HG03097 (cell line): ENCODE data around the gene SETD1B.
"Not testable (repeated sequence)": the region's sequence is repeated elsewhere in the genome, so short reads cannot be mapped to it uniquely, and the experiment has no call there.

Experiments
- ATAC-seq: cut with Tn5 transposase; IDR thresholded peaks from one replicate; pipeline ENCODE4 v1.9.1; 2021; ENCODE audit not compliant: unreplicated experiment, low FRiP score

The SETD1B gene

DNA sequence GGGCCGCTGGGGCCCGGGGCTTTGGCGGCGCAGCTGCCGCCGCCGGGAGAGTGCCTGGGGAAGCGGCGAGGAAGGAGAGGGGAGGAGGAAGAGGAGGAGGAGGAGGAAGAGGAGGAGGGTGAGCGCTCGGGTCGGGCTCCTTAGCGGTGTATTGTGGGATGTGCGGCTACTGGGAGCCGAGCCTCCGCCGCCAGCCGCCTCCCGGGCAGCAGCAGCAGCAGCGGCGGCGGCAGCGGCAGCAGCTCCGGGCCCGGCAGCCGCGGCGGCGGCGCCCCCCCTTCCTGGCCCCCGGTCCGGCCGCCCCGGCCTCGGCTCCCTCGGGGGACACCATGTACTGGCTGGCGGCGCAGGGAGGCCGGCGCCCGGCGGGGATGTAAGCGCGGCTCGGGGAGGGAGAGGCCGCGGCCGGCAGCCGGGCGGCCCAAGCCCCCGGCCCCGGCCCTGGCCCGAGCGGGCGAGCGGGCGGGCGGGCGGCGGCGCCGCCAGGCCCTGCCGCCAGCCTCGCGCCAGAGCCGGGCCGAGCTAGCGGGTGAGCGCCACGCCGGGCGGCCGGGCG is at the start of gene SETD1B:
Gene SETD1B, plus strand, starts transcription at position 149 of the 556 bp plus-strand sequence. CDS start 729 bp downstream, outside the sequence.
- no peak for ATAC-seq

- no peak for ATAC-seq
Observed at GRCh38 chr12:121754836-121755235, 49.0 kb upstream of the SETD1B start.

DNA sequence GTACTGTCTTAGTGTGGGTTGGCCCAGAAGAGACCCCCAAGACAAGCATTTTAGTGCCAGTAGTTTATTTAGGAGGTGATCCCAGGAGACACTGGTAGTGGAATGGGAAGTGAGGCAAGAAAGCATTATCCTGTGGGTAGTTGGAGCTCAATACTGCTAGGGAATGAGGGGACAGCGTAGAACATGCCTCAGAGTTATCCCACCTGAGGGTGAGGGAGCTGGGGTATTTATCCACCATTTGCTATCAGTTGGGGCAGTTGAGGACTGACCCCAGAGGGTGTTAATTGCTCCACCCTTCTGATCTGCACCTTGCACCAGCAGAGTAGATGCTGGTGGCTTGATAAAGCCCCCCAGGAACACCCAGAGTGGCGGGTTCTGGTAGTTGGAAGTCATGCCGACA is 48.2 kb upstream of the SETD1B start:
- no peak for ATAC-seq

DNA sequence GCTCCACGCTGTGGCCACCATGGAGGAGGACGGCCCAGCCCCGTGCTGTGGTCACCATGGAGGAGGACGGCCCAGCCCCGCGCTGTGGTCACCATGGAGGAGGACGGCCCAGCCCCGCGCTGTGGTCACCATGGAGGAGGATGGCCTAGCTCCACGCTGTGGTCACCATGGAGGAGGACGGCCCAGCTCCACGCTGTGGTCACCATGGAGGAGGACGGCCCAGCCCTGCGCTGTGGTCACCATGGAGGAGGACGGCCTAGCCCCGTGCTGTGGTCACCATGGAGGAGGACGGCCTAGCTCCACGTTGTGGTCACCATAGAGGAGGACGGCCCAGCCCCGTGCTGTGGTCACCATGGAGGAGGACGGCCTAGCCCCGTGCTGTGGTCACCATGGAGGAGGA is 45.3 kb upstream of the SETD1B start:
- not testable (repeated sequence) for ATAC-seq

- ATAC-seq, result no peak
Observed at GRCh38 chr12:121762269-121762668, 41.5 kb upstream of the SETD1B start.

- no peak for ATAC-seq
Observed at GRCh38 chr12:121764808-121765207, 39.0 kb upstream of the SETD1B start.

- no peak for ATAC-seq
Observed at GRCh38 chr12:121765573-121765972, 38.2 kb upstream of the SETD1B start.

GRCh38 chr12:121766290-121767039 is 37.3 kb upstream of the SETD1B start:
- ATAC-seq, result no peak

DNA sequence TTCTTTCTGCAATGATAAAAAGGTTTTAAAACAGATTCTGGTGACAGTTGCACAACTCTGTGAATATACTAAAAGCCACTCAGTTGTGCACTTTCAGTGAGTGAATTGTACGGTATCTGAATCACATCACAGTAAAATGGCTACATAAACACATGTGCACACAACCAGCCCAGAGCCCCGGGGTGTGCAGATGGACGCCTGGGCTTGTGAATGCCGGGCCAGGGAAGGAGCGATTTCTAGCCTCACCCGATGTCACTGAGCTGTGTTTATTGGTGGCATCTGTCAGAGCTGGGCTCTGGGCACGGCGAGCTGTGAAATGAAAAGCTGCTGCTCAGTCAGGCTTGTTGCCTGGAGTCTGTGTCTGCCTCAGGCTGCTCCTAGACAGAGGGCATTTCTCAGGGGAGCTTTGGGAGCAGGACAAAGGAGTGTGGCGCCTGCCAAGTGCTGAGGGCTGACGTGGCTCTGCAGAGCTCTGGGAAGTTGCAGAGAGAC is 36.2 kb upstream of the SETD1B start:
- no peak for ATAC-seq

DNA sequence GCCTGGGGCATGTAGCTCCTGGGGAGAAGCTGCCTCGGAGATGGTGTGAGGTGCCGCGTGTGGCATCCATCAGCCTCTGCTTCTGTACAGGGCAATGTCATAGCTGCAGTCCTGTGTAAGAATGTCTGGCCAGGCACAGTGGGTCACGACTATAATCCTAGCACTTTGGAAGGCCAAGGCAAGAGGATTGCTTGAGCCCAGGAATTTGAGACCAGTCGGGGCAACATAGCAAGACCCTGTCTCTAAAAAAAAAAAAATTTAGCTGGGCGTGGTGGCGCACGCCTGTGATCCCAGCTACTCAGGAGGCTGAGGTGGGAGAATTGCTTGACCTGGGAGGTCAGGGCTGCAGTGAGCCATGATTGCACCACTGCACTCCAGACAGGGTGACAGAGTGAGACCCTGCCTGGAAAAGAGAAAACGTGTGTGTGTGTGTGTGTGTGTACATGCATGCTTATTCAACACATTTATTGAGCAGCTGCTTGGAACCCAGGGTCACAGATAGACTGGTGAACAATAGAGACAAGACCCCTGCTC is 34.4 kb upstream of the SETD1B start:
- no peak for ATAC-seq

DNA sequence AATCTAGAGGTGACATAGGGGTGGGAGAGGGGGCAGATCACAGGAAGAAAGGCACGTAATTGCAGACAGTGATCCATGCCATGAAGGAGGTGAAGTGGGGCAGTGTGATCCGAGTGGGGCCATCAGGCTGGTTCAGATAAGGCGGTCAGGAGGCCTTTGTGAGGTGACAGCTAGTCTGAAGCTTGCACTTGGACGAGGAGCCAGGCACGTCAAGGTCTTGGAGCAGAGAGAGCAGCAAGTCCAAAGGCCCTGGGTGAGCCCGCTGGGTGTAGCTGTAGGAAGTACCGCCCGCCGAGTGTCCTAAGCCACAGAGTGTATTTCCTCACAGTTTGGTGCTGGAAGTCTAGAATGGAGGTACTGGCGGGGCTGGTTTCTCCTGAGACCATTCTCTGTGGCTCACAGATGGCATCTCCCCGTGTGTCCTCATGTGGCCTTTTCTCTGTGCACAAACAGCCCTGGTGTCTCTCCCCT is 33.9 kb upstream of the SETD1B start:
- ATAC-seq, result no peak

- no peak for ATAC-seq
Observed at GRCh38 chr12:121770388-121770787, 33.4 kb upstream of the SETD1B start.

DNA sequence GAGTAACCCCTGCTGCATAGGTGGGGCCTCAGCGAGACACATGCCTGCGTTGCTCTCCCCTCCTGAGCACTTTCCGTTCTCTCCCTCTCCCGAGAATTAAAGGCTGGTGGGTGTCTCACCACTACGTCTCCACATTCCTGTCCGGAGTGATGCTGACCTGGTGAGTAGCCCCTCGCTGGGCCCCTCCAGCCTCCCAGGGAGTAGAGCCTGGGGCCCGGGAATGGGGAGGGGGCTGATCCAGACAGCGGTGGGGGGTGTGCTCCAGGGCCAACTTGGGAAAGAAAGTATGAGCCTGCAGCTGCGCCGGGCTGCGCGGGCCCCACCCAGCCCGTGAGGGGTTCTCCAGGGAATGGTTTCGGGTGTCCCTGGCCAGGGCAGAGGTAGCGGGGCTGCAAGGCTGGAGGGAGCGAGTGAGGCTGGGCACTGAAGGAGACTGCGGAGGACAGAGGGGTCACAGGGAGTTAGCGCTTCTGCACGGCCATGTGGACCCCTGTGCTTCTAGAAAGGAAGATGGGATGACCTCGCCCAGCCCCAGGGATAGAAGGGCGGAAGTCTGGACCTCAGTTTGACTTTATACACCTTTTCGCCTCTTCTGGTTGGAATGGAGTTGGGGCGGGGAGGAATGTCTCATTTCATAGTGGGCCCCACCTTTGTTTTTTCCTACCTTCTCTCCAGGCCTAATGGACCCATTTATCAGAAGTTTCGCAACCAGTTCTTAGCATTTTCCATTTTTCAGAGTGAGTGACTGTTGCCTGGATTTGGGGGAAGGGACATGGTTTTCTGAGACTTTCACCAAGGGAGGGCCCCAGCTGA is 32.8 kb upstream of the SETD1B start:
- no peak for ATAC-seq

GRCh38 chr12:121773011-121773777 is 30.6 kb upstream of the SETD1B start:
- no peak for ATAC-seq

DNA sequence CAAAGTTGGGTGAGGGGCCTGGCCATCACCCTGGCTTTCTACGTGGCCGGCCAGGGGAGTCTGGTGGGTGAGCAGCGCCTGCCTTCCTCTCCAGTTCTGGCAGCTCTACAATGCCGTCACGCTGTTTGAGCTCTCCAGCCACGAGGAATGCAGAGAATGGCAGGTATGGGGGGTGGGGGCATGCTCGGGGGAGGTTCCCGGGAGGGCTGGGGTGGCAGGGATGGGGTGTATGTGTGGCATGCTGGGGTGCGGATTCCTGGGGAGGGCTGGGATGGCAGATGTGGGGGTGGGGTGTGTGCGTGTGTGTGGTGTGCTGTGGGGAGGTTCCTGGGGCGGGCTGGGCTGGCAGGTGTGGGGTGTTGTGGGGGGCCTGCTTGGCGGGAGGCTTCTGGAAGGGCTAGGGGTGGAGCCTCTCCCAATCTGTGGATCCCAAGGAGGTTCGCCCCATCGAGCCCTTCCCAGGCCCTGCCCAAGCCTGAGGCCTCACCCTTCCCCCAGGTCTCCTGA is 28.8 kb upstream of the SETD1B start:
- ATAC-seq, result no peak

GRCh38 chr12:121775501-121775900 is 28.3 kb upstream of the SETD1B start:
- ATAC-seq, result no peak

- ATAC-seq, result no peak
Observed at GRCh38 chr12:121776190-121777098, 27.4 kb upstream of the SETD1B start.

- no peak for ATAC-seq
Observed at GRCh38 chr12:121778567-121779421, 25.0 kb upstream of the SETD1B start.
